GM19455 (cell line): ENCODE results near the gene NBAS.

Experiments
- ATAC-seq: cut with Tn5 transposase; IDR thresholded peaks from one replicate; pipeline ENCODE4 v1.9.1; 2021; ENCODE audit not compliant: unreplicated experiment

NBAS gene

GRCh38 chr2:15591692-15592463 is 30.7 kb upstream of the NBAS start, which contains the start of gene DDX1:
DDX1 (plus strand) TSS chr2:15591868; CDS start chr2:15591934, 66 bp downstream.
- peak; percentile 96 for ATAC-seq

GRCh38 chr2:15591373-15591691 is 30.2 kb upstream of the NBAS start:
- no peak for ATAC-seq

GRCh38 chr2:15588329-15588919 is 27.3 kb upstream of the NBAS start:
- ATAC-seq: no peak

GRCh38 chr2:15584767-15585469 is 23.8 kb upstream of the NBAS start:
- ATAC-seq: no peak

GRCh38 chr2:15584316-15584715 is 23.2 kb upstream of the NBAS start:
- ATAC-seq: no peak

GRCh38 chr2:15583826-15584225 is 22.7 kb upstream of the NBAS start:
- no peak for ATAC-seq

GRCh38 chr2:15582710-15583357 is 21.7 kb upstream of the NBAS start:
- no peak for ATAC-seq

- ATAC-seq: no peak
These were observed 19.3 kb upstream of the NBAS start for GRCh38 chr2:15580451-15580850.

GRCh38 chr2:15579641-15580040 is 18.5 kb upstream of the NBAS start:
- ATAC-seq: no peak

- peak; percentile 94 for ATAC-seq
These were observed 16.1 kb upstream of the NBAS start for GRCh38 chr2:15577071-15577735.

- ATAC-seq: no peak
These were observed 10.6 kb upstream of the NBAS start for GRCh38 chr2:15571729-15572128.

- ATAC-seq: no peak
These were observed 9.0 kb upstream of the NBAS start for GRCh38 chr2:15570104-15570503.

GRCh38 chr2:15568874-15569273 is 7.7 kb upstream of the NBAS start:
- no peak for ATAC-seq

- ATAC-seq: no peak
These were observed 5.8 kb upstream of the NBAS start for GRCh38 chr2:15566912-15567311.

GRCh38 chr2:15565994-15566671 is 5.0 kb upstream of the NBAS start:
- no peak for ATAC-seq

GRCh38 chr2:15565392-15565791 is 4.3 kb upstream of the NBAS start:
- no peak for ATAC-seq

GRCh38 chr2:15563227-15564100 is 2.3 kb upstream of the NBAS start:
- ATAC-seq: no peak

- ATAC-seq: no peak
These were observed 1.4 kb upstream of the NBAS start for GRCh38 chr2:15562354-15563031.
